GM13977 (cell line): ENCODE results near the gene GNB3.

Experiments used
- DNase-seq: peaks from one replicate; pipeline ENCODE4 v3.0.0; 2012; ENCODE audit warnings: low spot score
- CTCF ChIP-seq: IDR thresholded peaks from 2 replicates; pipeline ENCODE4 v1.5.1; 2012; ENCODE audit warnings: mild to moderate bottlenecking, control low read depth; ENCODE audit not compliant: insufficient read depth; ENCODE audit errors: extremely low read depth, missing control alignments
- in situ Hi-C: fragments of 300-500 bp; cut with MboI; formaldehyde crosslinking; loops from one replicate; pipeline ENCODE4 v1.12.0; 2022; ENCODE audit warnings: low sequenced_read_pairs, low pct_unique_long_range_greater_than_20kb, mixed read lengths, inconsistent platforms; ENCODE audit not compliant: unreplicated experiment

Gene GNB3

GRCh38 chr12:6845395-6845794 is 4.7 kb downstream of the GNB3 start:
- no peak for TF ChIP-seq CTCF
- in situ Hi-C loops, result no loop called here
- no peak for DNase-seq

GRCh38 chr12:6846316-6846869 is 5.7 kb downstream of the GNB3 start:
- in situ Hi-C loops, result no loop called here
- TF ChIP-seq CTCF, result no peak
- DNase-seq, result no peak

GRCh38 chr12:6847676-6848075 is 7.0 kb downstream of the GNB3 start:
- in situ Hi-C loops, result no loop called here
- no peak for DNase-seq
- TF ChIP-seq CTCF, result no peak

- no peak for TF ChIP-seq CTCF
- in situ Hi-C loops, result no loop called here
- DNase-seq, result no peak
Measured at GRCh38 chr12:6849427-6849826, 8.7 kb downstream of the GNB3 start.

GRCh38 chr12:6849976-6850560 is 9.3 kb downstream of the GNB3 start:
- in situ Hi-C loops, result no loop called here
- no peak for TF ChIP-seq CTCF
- no peak for DNase-seq

GRCh38 chr12:6850796-6851152 is 10.0 kb downstream of the GNB3 start:
- DNase-seq, result no peak
- in situ Hi-C loops, result no loop called here
- no peak for TF ChIP-seq CTCF
